Endothelial cell of umbilical vein (primary cell): ENCODE data around the gene SLC25A38. TPM values are rescaled to one million over a fixed set of nuclear protein-coding genes. Genes with fewer than 3 reads are reported as not detected.

Experiments
- BruUV-seq: library from RNA; stranded (reverse); fragments of 400-500 nt; replicated peaks from 2 replicates; lab custom pipeline; 2021; lab: Mats Ljungman, UMichigan
- CTCF ChIA-PET: fragments of 300-600, 350-600 bp; sonication (Branson Sonifier 250); formaldehyde crosslinking; loops from one replicate; lab custom pipeline; 2021; ENCODE audit warnings: antibody characterized with exemption, inconsistent platforms; lab: Charles Lee
- POLR2A ChIA-PET: fragments of 300-600, 350-600 bp; sonication (Branson Sonifier 250); formaldehyde crosslinking; loops from one replicate; lab custom pipeline; 2021; ENCODE audit warnings: antibody characterized with exemption, inconsistent platforms; lab: Charles Lee
- DNase-seq: peaks from one replicate; pipeline ENCODE4 v3.0.0-alpha.2; 2011; ENCODE audit warnings: low read depth, low spot score
- FAIRE-seq: peaks from 2 replicates; lab custom pipeline; 2011; peaks lifted over from hg19 to GRCh38; lab: Jason Lieb, UNC
- H2AFZ ChIP-seq: 2 replicates; pipeline ENCODE4 v1.6.0; 2012; ENCODE audit warnings: low read depth, low read length, control low read depth, inconsistent platforms
- H3K27ac ChIP-seq: 2 replicates; pipeline ENCODE4 v1.5.1; 2011; ENCODE audit warnings: low read depth, mild to moderate bottlenecking, control low read depth, low read length, moderate library complexity; ENCODE audit not compliant: insufficient read depth
- H3K27me3 ChIP-seq, 2 experiments: 2 replicates each; pipeline versions ENCODE4 v1.6.0 to v1.6.1; 2011; ENCODE audit warnings: low read length in 2 of 2, mixed read lengths in 1 of 2; ENCODE audit not compliant: control insufficient read depth in 2 of 2, insufficient read depth in 2 of 2
- H3K36me3 ChIP-seq, 2 experiments: 2 replicates in 1 of 2; 3 replicates in 1 of 2; pipeline ENCODE4 v1.5.1; 2011; ENCODE audit warnings: low read length in 2 of 2, mild to moderate bottlenecking in 1 of 2, moderate library complexity in 1 of 2; ENCODE audit not compliant: control insufficient read depth in 2 of 2, insufficient read depth in 2 of 2; ENCODE audit errors: extremely low read depth in 1 of 2
- H3K4me1 ChIP-seq: 3 replicates; pipeline ENCODE4 v1.5.1; 2011; ENCODE audit warnings: mild to moderate bottlenecking, low read length; ENCODE audit not compliant: control insufficient read depth, insufficient read depth; ENCODE audit errors: extremely low read depth
- H3K4me2 ChIP-seq: 2 replicates; pipeline ENCODE4 v1.6.1; 2011; ENCODE audit warnings: low read length, control low read depth, mixed read lengths; ENCODE audit not compliant: insufficient read depth
- H3K4me3 ChIP-seq, 3 experiments: fragments of 200-600 bp in 1 of 3; sonication (generic), shearing (Covaris generic) in 1 of 3; replicated peaks in 1 of 3; 2 replicates each; pipeline ENCODE4 v1.5.1; 2011 to 2016; ENCODE audit warnings: control low read depth in 3 of 3, low read length in 3 of 3, mild to moderate bottlenecking in 2 of 3, inconsistent platforms in 1 of 3, low read depth in 1 of 3, moderate library complexity in 1 of 3; ENCODE audit not compliant: insufficient read depth in 1 of 3
- H3K79me2 ChIP-seq: 2 replicates; pipeline ENCODE4 v1.6.0; 2012; ENCODE audit warnings: low read length, inconsistent platforms; ENCODE audit not compliant: control insufficient read depth, insufficient read depth
- H3K9ac ChIP-seq: replicated peaks from 2 replicates; pipeline ENCODE3; 2011; ENCODE audit warnings: low read length, control low read depth; ENCODE audit not compliant: insufficient read depth; ENCODE audit errors: extremely low read depth
- H3K9me1 ChIP-seq: replicated peaks from 3 replicates; pipeline ENCODE4 v1.6.0; 2011; ENCODE audit warnings: mild to moderate bottlenecking, low read length; ENCODE audit not compliant: control insufficient read depth, insufficient read depth; ENCODE audit errors: extremely low read depth
- H3K9me3 ChIP-seq: replicated peaks from 2 replicates; pipeline ENCODE4 v1.5.1; 2012; ENCODE audit warnings: low read length, inconsistent platforms; ENCODE audit not compliant: control insufficient read depth, insufficient read depth
- H4K20me1 ChIP-seq: replicated peaks from 2 replicates; pipeline ENCODE3; 2011; ENCODE audit warnings: mild to moderate bottlenecking, low read length; ENCODE audit not compliant: control insufficient read depth, insufficient read depth; ENCODE audit errors: extremely low read depth
- CTCF ChIP-seq, 2 donors: IDR thresholded peaks; 1 replicate in 1 of 2; 2 replicates in 1 of 2; pipeline ENCODE4 v1.5.1; 2011; ENCODE audit warnings: low read length in 2 of 2, mild to moderate bottlenecking in 2 of 2, moderate library complexity in 2 of 2, control low read depth in 1 of 2, inconsistent platforms in 1 of 2, low read depth in 1 of 2; ENCODE audit not compliant: insufficient read depth in 1 of 2; ENCODE audit errors: extremely low read depth in 1 of 2
- EZH2 ChIP-seq: IDR thresholded peaks from 2 replicates; pipeline ENCODE4 v1.6.1; 2012; ENCODE audit warnings: borderline replicate concordance, low read depth, mild to moderate bottlenecking, moderate library complexity, low read length, inconsistent platforms; ENCODE audit not compliant: severe bottlenecking
- FOS ChIP-seq: IDR thresholded peaks from 2 replicates; pipeline ENCODE4 v1.6.1; 2011; ENCODE audit warnings: mild to moderate bottlenecking, low read length, moderate library complexity, borderline replicate concordance; ENCODE audit not compliant: insufficient read depth
- GATA2 ChIP-seq: IDR thresholded peaks from 2 replicates; pipeline ENCODE4 v1.7.0; 2011; ENCODE audit warnings: low read depth, mild to moderate bottlenecking, moderate library complexity, mixed read lengths, low read length; ENCODE audit not compliant: insufficient read length, insufficient read depth
- JUN ChIP-seq: IDR thresholded peaks from 2 replicates; pipeline ENCODE4 v1.6.1; 2011; ENCODE audit warnings: borderline replicate concordance, low read depth; ENCODE audit not compliant: insufficient read length, insufficient read depth
- MYC ChIP-seq: IDR thresholded peaks from one replicate; pipeline ENCODE4 v1.6.1; 2011; ENCODE audit warnings: mild to moderate bottlenecking, low read depth, low read length
- POLR2A ChIP-seq: IDR thresholded peaks from 2 replicates; pipeline ENCODE4 v1.6.1; 2012; ENCODE audit warnings: low read depth, mild to moderate bottlenecking, control low read depth, low read length
- POLR2AphosphoS5 ChIP-seq: IDR thresholded peaks from 2 replicates; pipeline ENCODE4 v1.6.1; 2012; ENCODE audit warnings: low read depth, mild to moderate bottlenecking, control low read depth, low read length, moderate library complexity; ENCODE audit not compliant: insufficient read depth
- dilution Hi-C: fragments of 300-500 bp; cut with MboI; formaldehyde crosslinking; loops from one replicate; pipeline ENCODE4 v1.15.0; 2019; ENCODE audit warnings: low sequenced_read_pairs; ENCODE audit not compliant: extremely low pct_ligation_motif_present
- intact Hi-C: fragments of 100-400 bp; cut with micrococcal nuclease; formaldehyde crosslinking; loops from one replicate; pipeline ENCODE4 v1.10.0; 2022
- polyA plus RNA-seq, 4 experiments: library from polyadenylated mRNA; depleted of rRNA in 3 of 4; stranded (reverse) in 3 of 4; unstranded in 1 of 4; fragments of >200 nt; gene quantifications; 2 replicates each; pipeline versions ENCODE4 v1.2.1 to v1.2.3, GENCODE V29; 2011 to 2012; ENCODE audit warnings: missing spikeins in 1 of 4
- total RNA-seq: library from RNA; stranded (reverse); gene quantifications from 2 replicates; pipeline ENCODE4 v1.2.3, GENCODE V29; 2021
- TF ChIP-seq, protein P1 (sequence below): IDR thresholded peaks from 2 replicates; pipeline ENCODE4 v1.6.1; 2011; ENCODE audit not compliant: insufficient read depth, insufficient read length

SLC25A38 gene
- total and polyA plus RNA-seq, 2 donors (not counting 3 experiments of a cell fraction or from before 2014, with no cell fraction given): 20.0 to 31.1 TPM

GRCh38 chr3:39333607-39334006, 49.6 kb upstream of the SLC25A38 start:
- DNase-seq (no peak), FAIRE-seq (no peak)
- Histone ChIP-seq H3K27me3 (peaks cover 3 to 5% of the 10 kb centered on the region in 2 experiments), H2AFZ (no peak overlapping the region), H3K9me1 (no peaks in the 10 kb centered on the region), H3K4me2 (no peak overlapping the region), H4K20me1 (no peaks in the 10 kb centered on the region), H3K27ac (no peak overlapping the region), H3K79me2 (no peaks in the 10 kb centered on the region), H3K9ac (no peak overlapping the region), H3K9me3 (no peaks in the 10 kb centered on the region), H3K4me3 (no peak overlapping the region), H3K4me1 (no peaks in the 10 kb centered on the region), H3K36me3 (no peaks in the 10 kb centered on the region)
- intact Hi-C loops (no loop called here), dilution Hi-C loops (no loop called here)
- ChIA-PET CTCF (no interaction called here), POLR2A (no interaction called here)
- BruUV-seq: no TSS peak
- TF ChIP-seq GATA2 (no peak), EZH2 (no peak), FOS (no peak), POLR2AphosphoS5 (no peak), JUN (no peak), POLR2A (no peak), MYC (no peak), CTCF (IDR thresholded peaks at IDR 0.05; ENCODE audit: extremely low read depth in 1 of 2, insufficient read depth in 1 of 2, low read depth in 1 of 2, low read length in 2 of 2) (no peak)
- TF ChIP-seq, protein P1, sequence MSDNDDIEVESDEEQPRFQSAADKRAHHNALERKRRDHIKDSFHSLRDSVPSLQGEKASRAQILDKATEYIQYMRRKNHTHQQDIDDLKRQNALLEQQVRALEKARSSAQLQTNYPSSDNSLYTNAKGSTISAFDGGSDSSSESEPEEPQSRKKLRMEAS: no peak
